ENCODE results near the gene TRIM29.

DNA sequence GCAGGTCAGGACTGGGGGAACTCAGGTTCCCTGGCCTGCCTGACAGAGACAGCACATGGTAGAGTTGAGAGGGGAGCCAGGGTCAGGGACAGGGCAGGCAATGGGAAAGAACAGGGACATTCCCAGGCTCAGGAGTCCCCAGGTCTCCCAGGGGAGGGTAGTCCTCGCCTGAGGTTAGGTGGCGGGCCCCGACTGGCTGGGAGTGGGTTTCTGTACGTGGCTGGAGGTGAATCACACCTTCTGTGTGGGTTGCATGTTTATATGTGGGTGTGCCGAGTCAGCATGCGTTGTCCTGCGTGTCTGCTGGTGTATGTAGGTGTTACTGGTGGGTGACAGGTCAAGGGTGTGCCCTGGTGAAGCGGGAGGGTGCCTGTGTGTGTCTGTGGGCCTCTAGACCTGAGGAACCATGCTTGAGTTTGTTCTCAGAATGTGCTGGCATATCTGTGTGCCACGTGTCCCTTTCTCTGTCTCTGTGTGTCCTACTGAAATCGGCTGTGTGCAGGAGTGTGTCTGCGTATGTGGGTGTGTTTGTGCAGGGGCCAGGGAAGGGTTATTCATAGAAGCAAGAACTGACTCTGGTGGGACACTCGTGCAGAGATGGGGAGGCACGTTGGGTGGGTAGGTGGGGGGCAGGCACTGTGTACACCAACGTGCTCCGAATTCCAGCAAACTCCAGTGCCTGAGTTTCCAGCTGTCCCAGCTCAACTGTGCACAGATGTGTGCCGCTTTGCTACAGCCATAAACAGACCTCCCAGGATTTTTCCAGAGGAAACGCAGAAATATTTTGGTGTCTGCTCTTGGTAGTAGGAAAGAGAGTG, 49.1 kb upstream of the TRIM29 start:
- no peak for TF ChIP-seq ZFP3 (CRISPR knock-in tag; IDR thresholded peaks at IDR 0.05)
- TF ChIP-seq, protein P1, sequence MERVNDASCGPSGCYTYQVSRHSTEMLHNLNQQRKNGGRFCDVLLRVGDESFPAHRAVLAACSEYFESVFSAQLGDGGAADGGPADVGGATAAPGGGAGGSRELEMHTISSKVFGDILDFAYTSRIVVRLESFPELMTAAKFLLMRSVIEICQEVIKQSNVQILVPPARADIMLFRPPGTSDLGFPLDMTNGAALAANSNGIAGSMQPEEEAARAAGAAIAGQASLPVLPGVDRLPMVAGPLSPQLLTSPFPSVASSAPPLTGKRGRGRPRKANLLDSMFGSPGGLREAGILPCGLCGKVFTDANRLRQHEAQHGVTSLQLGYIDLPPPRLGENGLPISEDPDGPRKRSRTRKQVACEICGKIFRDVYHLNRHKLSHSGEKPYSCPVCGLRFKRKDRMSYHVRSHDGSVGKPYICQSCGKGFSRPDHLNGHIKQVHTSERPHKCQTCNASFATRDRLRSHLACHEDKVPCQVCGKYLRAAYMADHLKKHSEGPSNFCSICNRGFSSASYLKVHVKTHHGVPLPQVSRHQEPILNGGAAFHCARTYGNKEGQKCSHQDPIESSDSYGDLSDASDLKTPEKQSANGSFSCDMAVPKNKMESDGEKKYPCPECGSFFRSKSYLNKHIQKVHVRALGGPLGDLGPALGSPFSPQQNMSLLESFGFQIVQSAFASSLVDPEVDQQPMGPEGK (CRISPR knock-in tag; IDR thresholded peaks at IDR 0.05; ENCODE audit: borderline replicate concordance) = no peak
- no peak for TF ChIP-seq ISL1 (CRISPR knock-in tag; IDR thresholded peaks at IDR 0.05)
- TF ChIP-seq ARNTL (CRISPR knock-in tag; IDR thresholded peaks at IDR 0.05; ENCODE audit: borderline replicate concordance, low read depth) = no peak
- TF ChIP-seq ZFP30 (CRISPR knock-in tag; IDR thresholded peaks at IDR 0.05) = no peak
- TF ChIP-seq CSDC2 (CRISPR knock-in tag; IDR thresholded peaks at IDR 0.05) = no peak
- TF ChIP-seq ZNF8 (CRISPR knock-in tag; IDR thresholded peaks at IDR 0.05) = no peak
- TF ChIP-seq TCF4 (CRISPR knock-in tag; IDR thresholded peaks at IDR 0.05; ENCODE audit: borderline replicate concordance) = no peak
- no peak for TF ChIP-seq SNAI2 (CRISPR knock-in tag; IDR thresholded peaks at IDR 0.05)
- no peak for TF ChIP-seq ZC3H10 (CRISPR knock-in tag; IDR thresholded peaks at IDR 0.05)

Measured in SK-N-SH treated with all-trans-retinoic acid at 6 μM for 48 hours (cell line).